H9 (cell line): ENCODE data around the gene ANKHD1. TPM values are rescaled to one million over a fixed set of nuclear protein-coding genes. Genes with fewer than 3 reads are reported as not detected.

ENCODE experiments used
- DNase-seq: peaks from one replicate; pipeline ENCODE4 v3.0.0-alpha.2; 2017
- H2AFZ ChIP-seq: one replicate; pipeline ENCODE4 v1.6.1; 2013; ENCODE audit warnings: mild to moderate bottlenecking, low read length, control low read depth, moderate library complexity
- H2AK5ac ChIP-seq: 2 replicates; pipeline ENCODE4 v1.6.1; 2013; ENCODE audit warnings: low read length, control low read depth, mixed read lengths; ENCODE audit not compliant: insufficient read length
- H2BK120ac ChIP-seq: one replicate; pipeline ENCODE4 v1.6.1; 2013; ENCODE audit warnings: low read depth, mild to moderate bottlenecking, low read length, control low read depth, inconsistent platforms; ENCODE audit not compliant: poor library complexity, severe bottlenecking
- H2BK12ac ChIP-seq: 2 replicates; pipeline ENCODE4 v1.6.1; 2013; ENCODE audit warnings: low read length, control low read depth, mixed read lengths, low read depth; ENCODE audit not compliant: insufficient read length
- H2BK15ac ChIP-seq: 2 replicates; pipeline ENCODE4 v1.6.1; 2013; ENCODE audit warnings: low read depth, low read length, control low read depth
- H2BK20ac ChIP-seq: one replicate; pipeline ENCODE4 v1.6.1; 2013; ENCODE audit warnings: low read depth, mild to moderate bottlenecking, low read length, control low read depth, inconsistent platforms; ENCODE audit not compliant: poor library complexity, severe bottlenecking
- H2BK5ac ChIP-seq: 2 replicates; pipeline ENCODE4 v1.6.1; 2013; ENCODE audit warnings: low read length, control low read depth, mixed read lengths; ENCODE audit not compliant: insufficient read length
- H3K14ac ChIP-seq: 2 replicates; pipeline ENCODE4 v1.6.1; 2013; ENCODE audit warnings: low read length, control low read depth; ENCODE audit not compliant: insufficient read depth
- H3K18ac ChIP-seq: 2 replicates; pipeline ENCODE4 v1.6.1; 2013; ENCODE audit warnings: low read depth, mild to moderate bottlenecking, mixed read lengths, low read length, control low read depth; ENCODE audit not compliant: insufficient read length
- H3K23ac ChIP-seq: 2 replicates; pipeline ENCODE4 v1.6.1; 2013; ENCODE audit warnings: low read length, control low read depth, mixed read lengths, low read depth; ENCODE audit not compliant: insufficient read length
- H3K23me2 ChIP-seq: 2 replicates; pipeline ENCODE4 v1.6.1; 2013; ENCODE audit warnings: low read depth, mild to moderate bottlenecking, mixed read lengths, low read length, control low read depth; ENCODE audit not compliant: insufficient read length, poor library complexity, severe bottlenecking
- H3K27ac ChIP-seq: 2 replicates; pipeline ENCODE4 v1.5.1; 2013; ENCODE audit warnings: low read length, control low read depth, mixed read lengths, low read depth; ENCODE audit not compliant: insufficient read length
- H3K27me3 ChIP-seq: 2 replicates; pipeline ENCODE4 v1.6.1; 2013; ENCODE audit warnings: low read length, control low read depth, inconsistent platforms; ENCODE audit not compliant: insufficient read depth
- H3K4ac ChIP-seq: 2 replicates; pipeline ENCODE4 v1.6.1; 2013; ENCODE audit warnings: low read depth, mild to moderate bottlenecking, control low read depth, inconsistent platforms, low read length, moderate library complexity
- H3K4me1 ChIP-seq: 2 replicates; pipeline ENCODE4 v1.6.1; 2013; ENCODE audit warnings: low read length, control low read depth, inconsistent platforms; ENCODE audit not compliant: insufficient read depth
- H3K4me2 ChIP-seq: 2 replicates; pipeline ENCODE4 v1.6.1; 2013; ENCODE audit warnings: low read length, control low read depth, mixed read lengths; ENCODE audit not compliant: insufficient read length, insufficient read depth
- H3K56ac ChIP-seq: 2 replicates; pipeline ENCODE4 v1.6.1; 2013; ENCODE audit warnings: low read depth, mild to moderate bottlenecking, mixed read lengths, low read length, control low read depth; ENCODE audit not compliant: insufficient read length
- H3K79me1 ChIP-seq: 2 replicates; pipeline ENCODE4 v1.6.1; 2013; ENCODE audit warnings: low read depth, mild to moderate bottlenecking, moderate library complexity, low read length, control low read depth, inconsistent platforms; ENCODE audit not compliant: insufficient read depth, poor library complexity, severe bottlenecking
- H3K79me2 ChIP-seq: 2 replicates; pipeline ENCODE4 v1.6.1; 2013; ENCODE audit warnings: low read length, control low read depth, inconsistent platforms; ENCODE audit not compliant: insufficient read depth
- H3K9ac ChIP-seq: 2 replicates; pipeline ENCODE4 v1.6.1; 2013; ENCODE audit warnings: low read length, control low read depth, mixed read lengths; ENCODE audit not compliant: insufficient read length; ENCODE audit errors: extremely low read depth
- H3K9me3 ChIP-seq: one replicate; pipeline ENCODE4 v1.6.1; 2013; ENCODE audit warnings: low read depth, low read length, inconsistent platforms; ENCODE audit not compliant: control insufficient read depth
- H3T11ph ChIP-seq: one replicate; pipeline ENCODE4 v1.6.1; 2013; ENCODE audit warnings: mild to moderate bottlenecking, low read length, control low read depth, inconsistent platforms
- H4K20me1 ChIP-seq: one replicate; pipeline ENCODE4 v1.6.1; 2013; ENCODE audit not compliant: control insufficient read depth, insufficient read length, insufficient read depth
- H4K5ac ChIP-seq: 2 replicates; pipeline ENCODE4 v1.6.1; 2013; ENCODE audit warnings: low read depth, mild to moderate bottlenecking, mixed read lengths, low read length, control low read depth; ENCODE audit not compliant: insufficient read length
- H4K8ac ChIP-seq: replicated peaks from 2 replicates; pipeline ENCODE4 v1.6.1; 2013; ENCODE audit warnings: low read length, control low read depth, mixed read lengths, low read depth; ENCODE audit not compliant: insufficient read length
- H4K91ac ChIP-seq: 2 replicates; pipeline ENCODE4 v1.6.1; 2013; ENCODE audit warnings: low read depth, mild to moderate bottlenecking, moderate library complexity, mixed read lengths, low read length, control low read depth; ENCODE audit not compliant: insufficient read length
- H3K27ac Mint-ChIP-seq, 3 experiments: 2 replicates in 2 of 3; 3 replicates in 1 of 3; pipeline ENCODE4 v1.8.0; 2020 to 2021; ENCODE audit warnings: mixed read lengths in 3 of 3, mild to moderate bottlenecking in 1 of 3, moderate library complexity in 1 of 3
- H3K27me3 Mint-ChIP-seq: 2 replicates; pipeline ENCODE4 v1.8.0; 2021; ENCODE audit warnings: low read depth, mild to moderate bottlenecking, moderate library complexity, mixed read lengths
- H3K36me3 Mint-ChIP-seq, 3 experiments: 2 replicates in 2 of 3; 3 replicates in 1 of 3; pipeline ENCODE4 v1.8.0; 2020 to 2021; ENCODE audit warnings: low read depth in 3 of 3, mixed read lengths in 3 of 3; ENCODE audit not compliant: insufficient read depth in 1 of 3
- H3K4me1 Mint-ChIP-seq, 2 experiments: 2 replicates each; pipeline ENCODE4 v1.8.0; 2020; ENCODE audit warnings: mixed read lengths in 2 of 2
- H3K4me3 Mint-ChIP-seq, 2 experiments: 2 replicates in 1 of 2; 3 replicates in 1 of 2; pipeline ENCODE4 v1.8.0; 2020 to 2021; ENCODE audit warnings: mild to moderate bottlenecking in 2 of 2, mixed read lengths in 2 of 2, moderate library complexity in 1 of 2
- H3K9me3 Mint-ChIP-seq, 2 experiments: 2 replicates in 1 of 2; 3 replicates in 1 of 2; pipeline ENCODE4 v1.8.0; 2020; ENCODE audit warnings: mild to moderate bottlenecking in 2 of 2, mixed read lengths in 2 of 2, moderate library complexity in 1 of 2
- CTCF ChIP-seq: fragments of 200-600 bp; sonication (generic); conservative IDR thresholded peaks from 3 replicates; pipeline ENCODE4 v1.8.0; 2021; ENCODE audit warnings: antibody characterized with exemption, mild to moderate bottlenecking
- WGBS: extraction: QIAGEN DNeasy Blood & Tissue Kit; methylation state at CpG from one replicate; pipeline ENCODE4 v1.1.7; 2013; ENCODE audit warnings: missing lambda C conversion rate, low lambda C conversion rate, mixed read lengths; ENCODE audit not compliant: insufficient read length; ENCODE audit errors: extremely low coverage; 5-methylcytosine and 5-hydroxymethylcytosine counted together
- total RNA-seq: library from RNA; stranded (reverse); gene quantifications from 2 replicates; pipeline ENCODE4 v1.2.1, GENCODE V29; 2021

Gene ANKHD1
- total RNA-seq, 1 experiment from 2014 or later = 105 TPM

DNA sequence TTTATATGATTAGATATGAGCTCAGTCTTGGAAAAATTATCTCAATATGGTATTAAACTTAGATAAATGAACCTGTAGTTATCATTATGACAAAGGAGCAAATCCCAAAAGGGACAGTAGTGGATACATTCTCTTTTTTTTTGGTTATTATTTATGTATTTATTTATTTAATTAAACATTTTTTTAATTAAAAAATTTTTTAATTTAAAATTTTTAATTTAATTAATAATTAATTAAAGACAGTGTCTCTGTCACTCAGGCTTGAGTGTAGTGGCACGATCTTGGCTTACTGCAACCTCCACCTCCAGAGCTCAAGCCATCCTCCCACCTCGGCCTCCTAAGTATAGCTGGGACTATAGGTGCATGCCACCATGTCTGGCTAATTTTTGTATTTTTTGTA lies 15.6 kb downstream of the ANKHD1 start:
- H3K27me3 Mint-ChIP-seq = no peaks in the 10 kb centered on the region

More for the DNA sequence above, 15.6 kb downstream of the ANKHD1 start:
- H3K9me3 ChIP-seq = no peaks in the 10 kb centered on the region
- no peak overlapping the region for H4K5ac ChIP-seq
- TF ChIP-seq CTCF = no peak
- no peaks in the 10 kb centered on the region for H3K27me3 ChIP-seq
- no peak for DNase-seq
- no peaks in the 10 kb centered on the region for H3K4me1 ChIP-seq
- no peak overlapping the region for H2BK120ac ChIP-seq
- Mint-ChIP-seq H3K4me1 (peaks cover 10 to 21% of the 10 kb centered on the region in 2 experiments), H3K9me3 (no peaks in the 10 kb centered on the region), H3K36me3 (peaks cover 6 to 8% (median 7%) of the 10 kb centered on the region in 3 experiments; a peak in 6 of 7 replicates), H3K4me3 (no peak overlapping the region), H3K27ac (no peak overlapping the region)
- H3K79me1 ChIP-seq = peaks cover 7% of the 10 kb centered on the region
- no peak overlapping the region for H3K23ac ChIP-seq
- no peak overlapping the region for H2BK15ac ChIP-seq
- WGBS = no CpG with 5 or more reads among the region's 2 CpGs
- no peak overlapping the region for H4K91ac ChIP-seq
- H4K20me1 ChIP-seq = no peaks in the 10 kb centered on the region
- H3K4ac ChIP-seq = no peak overlapping the region
- H3K56ac ChIP-seq = no peak overlapping the region
- H2AK5ac ChIP-seq = no peak overlapping the region
- H3K27ac ChIP-seq = no peak overlapping the region
- H3K9ac ChIP-seq = no peak overlapping the region
- H3T11ph ChIP-seq = no peak overlapping the region
- H3K4me2 ChIP-seq = no peak overlapping the region
- H3K18ac ChIP-seq = no peak overlapping the region
- no peak overlapping the region for H2AFZ ChIP-seq
- H3K14ac ChIP-seq = no peak overlapping the region
- no peaks in the 10 kb centered on the region for H3K23me2 ChIP-seq
- H2BK12ac ChIP-seq = no peak overlapping the region
- H2BK20ac ChIP-seq = no peak overlapping the region
- H4K8ac ChIP-seq = no peak overlapping the region
- H2BK5ac ChIP-seq = no peak overlapping the region
- H3K79me2 ChIP-seq = peaks cover 19% of the 10 kb centered on the region; the same call in 1 of the 2 replicates
